Common myeloid progenitor, CD34-positive (primary cell): Measurements from ENCODE around the gene ZP1.
A peak's percentile ranks its signal among the peaks of the same experiment; 100 is the strongest.

ENCODE experiments used
- CTCF ChIA-PET: fragments of 350-600 bp; sonication (Branson Sonifier 250); formaldehyde crosslinking; loops from one replicate; lab custom pipeline; 2021; ENCODE audit warnings: antibody characterized with exemption; lab: Charles Lee
- POLR2A ChIA-PET: fragments of 350-600 bp; sonication (Branson Sonifier 250); formaldehyde crosslinking; loops from one replicate; lab custom pipeline; 2021; ENCODE audit warnings: antibody characterized with exemption; lab: Charles Lee
- DNase-seq, 3 donors: peaks; one replicate each; pipeline versions ENCODE4 v3.0.0 to v3.0.0-alpha.2; 2013
- H3K27ac ChIP-seq, 2 experiments: 1 replicate in 1 of 2; 2 replicates in 1 of 2; pipeline ENCODE4 v1.7.0; 2013; ENCODE audit warnings: inconsistent platforms in 2 of 2, low read length in 2 of 2, mild to moderate bottlenecking in 2 of 2, low read depth in 1 of 2, moderate library complexity in 1 of 2; ENCODE audit not compliant: severe bottlenecking in 2 of 2, insufficient read depth in 1 of 2, poor library complexity in 1 of 2
- H3K27me3 ChIP-seq, 5 experiments: replicated peaks in 2 of 5; 1 replicate in 3 of 5; 2 replicates in 2 of 5; pipeline versions ENCODE4 v1.6.1 to v1.7.0; 2013; ENCODE audit warnings: low read length in 4 of 5, mild to moderate bottlenecking in 2 of 5, moderate library complexity in 2 of 5, inconsistent platforms in 1 of 5; ENCODE audit not compliant: insufficient read depth in 5 of 5, control insufficient read depth in 4 of 5
- H3K36me3 ChIP-seq, 4 experiments: 1 replicate in 2 of 4; 2 replicates in 2 of 4; pipeline versions ENCODE4 v1.6.1 to v1.7.0; 2013; ENCODE audit warnings: low read length in 3 of 4, control low read depth in 1 of 4, mild to moderate bottlenecking in 1 of 4; ENCODE audit not compliant: control insufficient read depth in 4 of 4, insufficient read depth in 4 of 4
- H3K4me1 ChIP-seq, 4 experiments: 1 replicate in 3 of 4; 2 replicates in 1 of 4; pipeline versions ENCODE4 v1.6.1 to v1.7.1; 2013; ENCODE audit warnings: low read length in 3 of 4, mild to moderate bottlenecking in 3 of 4, control low read depth in 1 of 4, inconsistent platforms in 1 of 4, moderate library complexity in 1 of 4; ENCODE audit not compliant: control insufficient read depth in 4 of 4, insufficient read depth in 4 of 4; ENCODE audit errors: control extremely low read depth in 1 of 4
- H3K4me3 ChIP-seq, 7 experiments: 1 replicate in 4 of 7; 2 replicates in 3 of 7; pipeline versions ENCODE4 v1.5.1 to v1.7.0; 2013; ENCODE audit warnings: mild to moderate bottlenecking in 7 of 7, low read length in 6 of 7, moderate library complexity in 6 of 7, inconsistent platforms in 2 of 7, low read depth in 2 of 7, control low read depth in 1 of 7; ENCODE audit not compliant: insufficient read depth in 4 of 7, control insufficient read depth in 1 of 7; ENCODE audit errors: extremely low read depth in 1 of 7
- H3K9me3 ChIP-seq, 5 experiments: 1 replicate in 4 of 5; 2 replicates in 1 of 5; pipeline versions ENCODE4 v1.6.1 to v1.7.1; 2013; ENCODE audit warnings: low read length in 4 of 5, mild to moderate bottlenecking in 2 of 5, inconsistent platforms in 1 of 5, low read depth in 1 of 5, moderate library complexity in 1 of 5; ENCODE audit not compliant: control insufficient read depth in 4 of 5, insufficient read depth in 2 of 5; ENCODE audit errors: control extremely low read depth in 1 of 5
- WGBS: methylation state at CpG from one replicate; pipeline ENCODE4 v1.1.5; 2013; ENCODE audit not compliant: insufficient coverage; 5-methylcytosine and 5-hydroxymethylcytosine counted together

ZP1 gene

DNA sequence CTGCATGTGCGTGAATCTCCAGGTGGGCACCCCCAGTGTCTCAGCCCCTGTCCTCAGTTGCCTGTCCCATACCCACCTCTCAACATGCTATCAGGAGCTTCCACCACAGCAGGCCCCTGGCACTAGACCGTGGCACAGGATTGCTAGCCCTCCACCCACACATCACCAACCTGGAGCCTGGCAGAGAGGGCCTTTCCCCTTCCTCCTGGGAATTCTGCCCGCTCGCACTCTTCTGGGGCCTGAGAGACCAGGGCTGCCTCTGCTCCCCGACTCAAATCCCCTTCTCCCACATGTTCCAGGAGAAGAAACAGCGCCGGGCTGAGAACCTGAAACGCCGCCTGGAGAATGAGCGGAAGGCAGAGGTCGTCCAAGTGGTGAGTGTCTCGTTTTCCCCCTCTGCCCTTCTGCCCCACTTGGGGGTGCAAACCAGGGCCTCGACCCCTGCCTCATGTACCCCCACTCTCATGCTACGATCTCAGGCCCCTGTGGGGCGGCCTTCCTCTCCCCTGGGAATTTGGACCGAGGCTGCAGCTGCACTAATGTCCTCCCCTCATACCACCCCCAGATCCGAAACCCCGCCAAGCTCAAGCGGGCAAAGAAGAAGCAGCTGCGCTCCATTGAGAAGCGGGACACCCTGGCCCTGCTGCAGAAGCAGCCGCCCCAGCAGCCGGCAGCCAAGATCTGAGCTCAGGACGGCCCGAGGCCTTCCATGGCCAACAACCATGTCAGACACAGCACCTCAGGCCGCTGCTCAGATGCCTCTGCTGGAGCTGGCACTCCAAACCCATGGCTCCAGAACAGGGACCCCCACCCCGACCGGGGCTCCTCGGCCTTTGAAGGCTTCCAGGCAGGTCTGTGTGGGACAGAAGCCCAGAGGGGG lies 17.5 kb upstream of the ZP1 start:
- ChIA-PET POLR2A (no interaction called here), CTCF (interaction anchor here (0.6 to 2.5 kb wide), 7 partner anchors 19 to 161 kb away, joined by 3 to 12 read pairs (median 4); no protein-coding TSS in a partner anchor)
- DNase-seq: no peak
- Histone ChIP-seq H3K9me3 (no peaks in the 10 kb centered on the region), H3K36me3 (peaks cover 4 to 69% (median 42%) of the 10 kb centered on the region in 4 experiments), H3K4me1 (peaks cover 4 to 35% (median 31%) of the 10 kb centered on the region in 4 experiments), H3K27me3 (no peaks in the 10 kb centered on the region), H3K27ac (no peak overlapping the region), H3K4me3 (no peak overlapping the region)
- 93% methylated on average over 17 of the region's 29 CpGs for WGBS

DNA sequence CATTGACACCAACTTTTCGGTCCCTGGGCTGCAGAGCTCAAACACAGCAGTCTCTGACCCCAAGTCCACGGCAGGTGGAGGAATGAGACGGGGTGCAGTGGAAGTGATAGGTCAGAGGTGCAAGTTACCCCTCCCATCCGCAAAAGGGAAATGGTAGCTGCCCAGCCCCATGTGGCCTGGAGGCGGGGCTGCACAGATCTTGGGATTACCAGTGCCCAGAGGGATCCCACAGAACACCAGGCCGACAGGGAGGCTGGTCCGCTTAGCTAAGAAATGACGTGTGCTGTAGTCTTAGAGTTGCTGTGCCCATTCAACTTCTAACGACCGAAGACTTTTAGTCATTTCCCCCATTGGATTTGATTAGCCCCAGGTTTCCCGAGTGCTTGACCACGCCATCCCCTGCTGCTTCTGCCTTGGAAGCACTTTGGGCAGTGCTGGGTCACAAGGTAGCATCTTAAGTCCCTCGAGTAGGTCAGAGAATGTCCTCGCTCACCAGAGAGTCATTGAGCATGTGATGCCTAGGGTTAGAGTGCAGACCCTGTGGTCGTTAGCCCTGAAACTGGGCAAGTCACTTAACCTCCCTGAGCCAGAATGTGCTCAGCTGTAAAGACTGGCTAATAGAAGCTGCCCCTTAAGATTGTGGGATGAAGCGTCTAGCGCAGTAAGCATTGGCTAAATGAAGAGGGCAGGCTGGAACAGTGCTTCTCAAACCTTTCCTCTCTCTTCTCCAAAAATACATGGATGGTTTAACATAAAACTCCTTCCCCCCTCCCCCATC lies 15.8 kb upstream of the ZP1 start:
- peaks cover 5 to 49% (median 43%) of the 10 kb centered on the region in 4 experiments for H3K4me1 ChIP-seq
- CTCF ChIA-PET: interaction anchor here (1.5 to 2.5 kb wide), 2 partner anchors 20 to 36 kb away, joined by 10 to 12 read pairs; no protein-coding TSS in a partner anchor
- WGBS: 95% methylated on average over 15 of the region's 17 CpGs
- POLR2A ChIA-PET: no interaction called here
- DNase-seq: no peak
- H3K27me3 ChIP-seq: no peaks in the 10 kb centered on the region
- no peaks in the 10 kb centered on the region for H3K9me3 ChIP-seq
- peaks cover 4 to 61% (median 39%) of the 10 kb centered on the region in 4 experiments for H3K36me3 ChIP-seq
- H3K4me3 ChIP-seq: no peak overlapping the region
- H3K27ac ChIP-seq: peak overlapping the region in 1 of 2 experiments; percentile 14

DNA sequence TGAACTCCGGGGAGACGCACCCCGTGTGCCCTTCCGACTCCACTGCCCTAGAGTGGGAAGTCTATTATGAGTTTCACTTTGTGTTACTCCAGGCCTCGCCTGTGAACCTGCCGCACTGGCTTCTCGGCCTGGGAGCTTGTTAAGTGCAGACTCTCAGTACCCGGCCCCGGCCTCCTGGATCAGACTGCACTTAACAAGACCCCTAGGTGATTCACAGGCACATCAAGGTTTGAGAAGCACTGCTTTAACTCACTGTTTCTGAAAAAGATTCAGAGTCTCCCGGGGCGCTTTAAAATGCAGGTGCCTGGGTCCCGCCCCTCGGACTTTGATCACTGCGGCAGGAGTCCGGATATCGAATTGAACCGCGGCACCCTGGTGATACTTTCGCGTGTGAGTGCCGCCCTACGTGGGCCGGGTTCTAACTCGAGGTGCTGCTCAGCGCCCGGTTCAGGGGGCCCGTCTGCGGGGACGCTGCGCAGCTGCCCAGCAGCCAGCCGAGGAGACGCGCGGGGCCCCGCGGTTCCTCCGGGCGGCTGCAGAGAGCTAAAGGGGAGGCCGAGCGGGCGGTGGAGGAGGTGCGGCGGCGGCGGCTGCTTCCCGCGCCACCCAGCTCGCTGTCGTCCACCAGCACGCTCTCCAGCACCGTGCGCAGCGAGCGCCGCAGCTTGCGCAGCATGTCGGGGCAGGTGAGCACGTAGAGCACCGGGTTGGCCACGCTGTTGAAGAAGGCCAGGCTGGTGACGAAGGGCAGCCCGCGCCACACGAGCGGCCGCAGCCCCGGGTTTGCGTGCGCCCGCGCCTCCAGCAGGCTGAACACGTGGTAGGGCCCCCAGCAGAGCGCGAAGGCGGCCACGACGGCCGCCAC lies 15.0 kb upstream of the ZP1 start:
- Histone ChIP-seq H3K4me1 (peaks cover 5 to 49% (median 43%) of the 10 kb centered on the region in 4 experiments), H3K27me3 (no peaks in the 10 kb centered on the region), H3K9me3 (no peaks in the 10 kb centered on the region), H3K4me3 (no peak overlapping the region), H3K36me3 (peaks cover 4 to 59% (median 38%) of the 10 kb centered on the region in 4 experiments), H3K27ac (peak overlapping the region in 1 of 2 experiments; percentile 14)
- WGBS: 96% methylated on average over 73 of the region's 78 CpGs
- no peak for DNase-seq
- ChIA-PET POLR2A (no interaction called here), CTCF (interaction anchor here (2.5 kb wide), 1 partner anchor 19 kb away, joined by 12 read pairs; no protein-coding TSS in a partner anchor)

DNA sequence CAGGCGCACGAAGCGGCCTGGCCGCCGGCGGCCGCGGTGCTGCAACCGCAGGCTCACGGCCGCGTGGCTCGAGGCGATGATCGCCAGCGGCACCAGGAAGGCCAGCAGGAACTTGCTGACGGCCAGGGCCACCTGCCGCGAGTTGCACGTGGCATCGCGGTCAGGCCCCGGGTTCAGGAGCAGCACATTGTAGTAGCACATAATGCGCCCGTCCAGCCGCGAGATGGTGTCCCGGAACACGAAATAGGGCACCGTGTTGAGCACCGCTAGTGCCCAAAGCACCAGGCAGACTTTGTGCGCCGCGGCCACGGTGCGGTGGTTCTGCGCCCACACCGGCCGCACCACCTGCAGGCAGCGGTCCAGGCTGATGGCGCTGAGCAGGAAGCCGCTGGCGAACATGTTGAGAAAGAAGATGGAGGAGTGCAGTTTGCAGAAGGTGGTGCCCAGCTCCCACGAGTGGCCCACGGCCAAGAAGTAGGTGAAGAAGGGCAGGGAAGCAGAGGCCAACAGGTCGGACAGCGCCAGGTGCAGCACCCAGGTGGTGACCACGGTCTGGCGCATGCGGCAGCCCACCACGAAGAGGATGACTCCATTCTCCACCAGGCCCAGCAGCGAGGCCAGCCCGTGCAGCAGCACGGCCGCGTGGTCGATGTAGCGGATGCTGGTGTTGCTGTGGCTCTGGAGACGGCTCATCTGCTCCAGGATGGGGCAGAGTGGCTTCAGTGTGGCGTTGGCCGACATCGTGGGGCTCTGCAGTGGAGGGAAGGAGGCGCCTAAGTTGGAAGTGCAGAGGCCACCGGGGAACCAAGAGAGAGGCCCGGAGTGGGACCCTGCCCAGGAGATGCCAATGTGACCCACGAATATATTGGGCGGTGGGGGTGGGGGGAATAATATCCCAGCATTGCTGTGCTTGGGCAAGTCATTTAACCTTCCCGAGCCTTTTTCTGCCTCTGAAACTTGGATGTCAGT lies 14.1 kb upstream of the ZP1 start:
- H3K4me3 ChIP-seq: peak overlapping the region in 1 of 7 experiments; percentile 41
- POLR2A ChIA-PET: interaction anchor here (1.2 kb wide), 1 partner anchor 17 kb away, joined by 3 read pairs; no protein-coding TSS in a partner anchor
- no peaks in the 10 kb centered on the region for H3K27me3 ChIP-seq
- no peak for DNase-seq
- H3K36me3 ChIP-seq: peaks cover 4 to 49% (median 32%) of the 10 kb centered on the region in 4 experiments
- WGBS: 92% methylated on average over 56 of the region's 68 CpGs
- H3K4me1 ChIP-seq: peaks cover 5 to 48% (median 46%) of the 10 kb centered on the region in 4 experiments
- peak overlapping the region in 1 of 2 experiments; percentile 46 for H3K27ac ChIP-seq
- H3K9me3 ChIP-seq: no peaks in the 10 kb centered on the region
- CTCF ChIA-PET: interaction anchor here (0.7 to 1.4 kb wide), 4 partner anchors 21 to 52 kb away, joined by 3 read pairs; no protein-coding TSS in a partner anchor

DNA sequence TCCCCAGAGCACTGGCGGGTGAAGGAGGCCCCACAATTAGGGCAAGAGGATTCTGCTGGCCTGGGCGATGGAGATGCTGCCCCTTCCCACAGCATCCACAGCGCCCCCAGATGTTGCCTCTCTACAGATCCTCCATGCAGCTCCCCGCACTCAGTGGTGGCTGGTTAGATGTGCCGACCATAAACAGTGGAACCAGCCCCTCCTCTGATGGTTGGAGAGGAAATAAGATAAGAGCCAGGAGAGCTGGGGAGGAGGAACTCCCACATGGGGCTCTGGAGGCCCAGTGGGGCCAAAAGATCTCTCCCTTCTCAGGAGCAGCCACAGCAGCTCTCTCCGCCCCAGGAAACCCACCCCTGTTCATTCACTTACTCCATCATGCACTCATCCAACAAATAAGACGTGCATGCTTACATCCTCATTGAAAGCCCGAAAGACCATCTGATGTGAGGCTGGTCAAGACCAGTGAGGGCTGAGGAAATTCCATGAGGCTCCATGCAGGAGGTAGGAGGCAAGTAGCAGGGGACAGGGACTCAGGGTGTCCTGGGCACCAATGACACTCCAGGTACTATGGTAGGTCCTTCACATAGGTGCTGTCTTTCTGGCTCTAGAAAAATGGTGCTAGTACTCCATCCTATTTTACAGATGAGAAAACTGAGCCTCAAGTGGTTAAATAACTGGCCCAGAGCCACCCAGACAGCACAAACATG lies 13.0 kb upstream of the ZP1 start:
- peaks cover 5 to 49% (median 46%) of the 10 kb centered on the region in 4 experiments for H3K4me1 ChIP-seq
- H3K9me3 ChIP-seq: no peaks in the 10 kb centered on the region
- peak overlapping the region in 5 of 7 experiments; percentile 1 to 66 (median 41) for H3K4me3 ChIP-seq
- POLR2A ChIA-PET: interaction anchor here (1.2 kb wide), 1 partner anchor 16 kb away, joined by 3 read pairs; no protein-coding TSS in a partner anchor
- peaks cover 4 to 39% (median 26%) of the 10 kb centered on the region in 4 experiments for H3K36me3 ChIP-seq
- H3K27me3 ChIP-seq: no peaks in the 10 kb centered on the region
- 4% methylated on average over 3 of the region's 8 CpGs for WGBS
- H3K27ac ChIP-seq: peak overlapping the region in 1 of 2 experiments; percentile 46
- peak in 2 of 3 donors; percentile 58 to 66 for DNase-seq
- CTCF ChIA-PET: interaction anchor here (0.6 to 1.7 kb wide), 8 partner anchors 11 to 67 kb away, joined by 3 to 4 read pairs (median 3); no protein-coding TSS in a partner anchor
